COR-L47 (cell line): ENCODE results near the gene FKBP1B.
"Not testable (repeated sequence)": the region's sequence is repeated elsewhere in the genome, so short reads cannot be mapped to it uniquely, and the experiment has no call there.

ENCODE experiments used
- DNase-seq: peaks from one replicate; lab custom pipeline; 2025; lab: John Stamatoyannopoulos, UW

The FKBP1B gene

GRCh38 chr2:24102677-24103076 is 53.1 kb downstream of the FKBP1B start:
- DNase-seq = no peak

DNA sequence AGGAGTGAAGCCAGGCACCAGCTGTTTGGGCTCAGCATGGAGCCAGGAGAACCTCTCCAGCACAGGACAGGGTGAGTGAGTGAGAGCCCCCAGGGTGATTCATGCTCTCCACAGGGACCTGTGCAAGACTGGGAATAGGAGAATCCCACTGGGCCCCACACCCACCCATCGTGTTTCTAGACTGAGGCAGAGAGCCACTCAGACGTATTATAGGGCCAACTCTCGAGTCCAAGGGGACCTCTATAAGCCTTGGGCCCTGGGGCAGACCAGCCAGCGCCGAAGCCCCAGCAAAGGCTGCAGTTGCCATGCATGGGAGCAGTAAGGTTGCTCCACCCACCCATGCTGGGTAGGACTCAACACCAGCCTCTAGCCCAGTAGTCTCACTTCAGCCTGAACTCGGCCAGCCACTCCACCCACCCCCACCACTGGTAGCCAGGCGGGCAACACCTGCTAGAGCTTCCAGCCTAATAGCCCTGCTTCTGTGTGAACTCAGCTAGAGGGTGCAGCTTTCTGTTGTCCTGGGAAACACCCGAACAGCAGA is 54.6 kb downstream of the FKBP1B start:
- no peak for DNase-seq

DNA sequence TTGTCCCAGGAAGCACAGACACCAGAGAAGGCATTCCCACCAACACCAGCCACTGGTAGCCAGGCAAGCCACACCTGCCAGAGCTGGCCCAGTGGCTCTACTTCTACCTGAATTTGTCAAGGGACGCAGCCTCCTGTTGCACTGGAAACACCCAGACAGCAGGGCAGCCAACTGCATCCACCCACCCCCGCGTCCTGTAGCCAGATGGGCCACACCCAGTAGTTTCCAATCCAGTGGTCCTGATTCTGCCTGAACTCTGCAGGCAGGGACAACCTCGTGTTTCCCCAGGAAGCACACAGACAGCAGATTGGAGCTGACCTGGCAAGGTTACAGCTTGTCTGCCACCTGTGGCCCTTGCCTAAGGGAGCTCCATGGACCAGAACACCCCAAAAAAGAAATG is 55.4 kb downstream of the FKBP1B start:
- no peak for DNase-seq

DNA sequence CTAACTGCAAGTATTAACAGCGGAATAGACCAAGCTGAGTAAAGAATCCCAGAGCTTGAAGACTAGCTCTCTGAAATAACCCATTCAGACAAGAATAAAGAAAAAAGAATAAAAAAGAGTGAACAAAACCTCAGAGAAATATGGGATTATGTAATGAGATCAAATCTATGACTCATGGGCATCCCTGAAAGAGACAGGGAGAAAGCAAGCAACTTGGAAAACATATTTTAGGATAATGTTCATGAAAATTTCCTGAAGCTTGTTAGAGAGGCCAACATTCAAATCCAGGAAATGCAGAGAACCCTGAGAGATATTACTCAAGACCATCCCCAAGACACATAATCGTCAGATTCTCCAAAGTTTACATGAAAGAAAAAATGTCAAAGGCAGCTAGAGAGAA is 56.3 kb downstream of the FKBP1B start:
- DNase-seq = no peak

- DNase-seq = no peak
Measured at GRCh38 chr2:24106786-24107185, 57.2 kb downstream of the FKBP1B start.

- DNase-seq = no peak
Measured at GRCh38 chr2:24107336-24107735, 57.8 kb downstream of the FKBP1B start.

DNA sequence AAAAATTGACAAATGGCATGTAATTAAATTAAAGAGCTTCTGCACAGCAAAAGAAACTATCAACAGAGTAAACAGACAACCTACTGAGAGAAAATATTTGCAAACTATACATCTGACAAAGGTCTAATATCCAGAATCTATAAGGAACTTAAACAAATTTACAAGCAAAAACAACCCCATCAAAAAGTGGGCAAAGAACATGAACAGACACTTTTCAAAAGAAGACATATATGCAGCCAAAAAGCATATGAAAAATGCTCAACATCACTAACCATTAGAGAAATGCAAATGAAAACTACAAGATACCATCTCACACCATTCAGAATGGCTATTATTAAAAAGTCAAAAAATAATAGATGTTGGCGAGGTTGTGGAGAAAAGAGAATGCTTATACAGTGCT is 59.9 kb downstream of the FKBP1B start:
- DNase-seq = not testable (repeated sequence)

DNA sequence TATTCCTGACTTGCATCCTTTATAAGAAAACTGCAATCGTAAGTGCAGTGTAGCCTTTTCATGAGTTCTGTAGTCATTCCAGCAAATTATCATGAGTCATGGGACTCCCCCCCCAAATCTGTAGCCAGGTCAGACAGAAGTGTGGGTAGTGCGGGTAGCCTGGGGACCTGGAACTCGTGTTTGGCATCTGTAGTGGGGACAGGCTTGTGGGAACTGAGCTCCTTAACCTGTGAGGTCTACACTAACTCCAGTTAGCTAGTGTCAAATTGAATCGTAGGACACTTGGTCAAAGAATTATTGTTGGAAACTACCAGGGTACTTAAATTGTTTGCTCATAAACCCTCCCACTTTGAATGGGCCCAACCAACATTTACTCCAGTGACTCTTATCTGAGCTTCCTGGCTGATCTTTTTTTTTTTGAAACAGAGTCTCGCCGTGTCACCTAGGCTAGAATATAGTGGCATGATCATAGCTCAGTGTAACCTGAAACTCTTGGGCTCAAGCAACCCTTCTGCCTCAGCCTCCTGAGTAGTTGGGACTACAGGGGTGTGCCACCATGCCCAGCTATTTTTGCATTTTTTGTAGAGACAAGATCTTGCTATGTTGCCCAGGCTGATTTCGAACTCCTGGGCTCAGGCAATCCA is 61.2 kb downstream of the FKBP1B start:
- DNase-seq = no peak

GRCh38 chr2:24111407-24111901 is 61.9 kb downstream of the FKBP1B start:
- no peak for DNase-seq
